NK-92 (cell line): ENCODE measurements around the gene FOXE3.

Experiments
- DNase-seq: peaks from one replicate; lab custom pipeline; 2025; ENCODE audit not compliant: unreplicated experiment; lab: John Stamatoyannopoulos, UW

FOXE3 gene

GRCh38 chr1:47433477-47434050 lies 17.5 kb downstream of the FOXE3 start:
- DNase-seq, result no peak

GRCh38 chr1:47434051-47434842 lies 18.2 kb downstream of the FOXE3 start:
- no peak for DNase-seq

GRCh38 chr1:47435506-47436303 lies 19.6 kb downstream of the FOXE3 start:
- DNase-seq, result no peak

- no peak for DNase-seq
Measured at GRCh38 chr1:47436304-47436978, 20.4 kb downstream of the FOXE3 start.

GRCh38 chr1:47436979-47437446 lies 20.9 kb downstream of the FOXE3 start:
- no peak for DNase-seq

GRCh38 chr1:47437447-47438164 lies 21.5 kb downstream of the FOXE3 start, which contains the start of gene FOXD2:
FOXD2 (plus strand) TSS chr1:47438044; CDS start chr1:47438136, 92 bp downstream.
- peak; percentile 40 for DNase-seq

- no peak for DNase-seq
Measured at GRCh38 chr1:47438165-47439016, 22.3 kb downstream of the FOXE3 start.

- no peak for DNase-seq
Measured at GRCh38 chr1:47439017-47439818, 23.1 kb downstream of the FOXE3 start.

- DNase-seq, result no peak
Measured at GRCh38 chr1:47439819-47440598, 23.9 kb downstream of the FOXE3 start.

GRCh38 chr1:47440599-47441081 lies 24.6 kb downstream of the FOXE3 start:
- DNase-seq, result no peak

GRCh38 chr1:47441450-47442106 lies 25.5 kb downstream of the FOXE3 start:
- DNase-seq, result no peak

GRCh38 chr1:47442202-47442601 lies 26.1 kb downstream of the FOXE3 start:
- no peak for DNase-seq

GRCh38 chr1:47442842-47443529 lies 26.9 kb downstream of the FOXE3 start:
- DNase-seq, result no peak

- no peak for DNase-seq
Measured at GRCh38 chr1:47443530-47444296, 27.6 kb downstream of the FOXE3 start.

- DNase-seq, result no peak
Measured at GRCh38 chr1:47444297-47444561, 28.1 kb downstream of the FOXE3 start.
